NB4 (cell line): ENCODE results near the gene GPR39.

ENCODE experiments used
- DNase-seq: peaks from one replicate; pipeline ENCODE4 v3.0.0; 2010; ENCODE audit warnings: low read depth
- H3K4me3 ChIP-seq: one replicate; pipeline ENCODE4 v1.5.1; 2011; ENCODE audit warnings: mild to moderate bottlenecking, low read depth, low read length, moderate library complexity
- CTCF ChIP-seq: IDR thresholded peaks from one replicate; pipeline ENCODE4 v1.5.1; 2012; ENCODE audit warnings: low read depth, low read length
- MAX ChIP-seq: IDR thresholded peaks from 2 replicates; pipeline ENCODE4 v1.6.1; 2011; ENCODE audit warnings: low read depth, low read length
- MYC ChIP-seq: IDR thresholded peaks from 2 replicates; pipeline ENCODE4 v1.6.1; 2011; ENCODE audit warnings: low read depth, low read length
- POLR2A ChIP-seq: IDR thresholded peaks from 2 replicates; pipeline ENCODE4 v1.6.1; 2011; ENCODE audit warnings: mild to moderate bottlenecking; ENCODE audit not compliant: insufficient read length; ENCODE audit errors: extremely low read depth

Gene GPR39

GRCh38 chr2:132416723-132417395 is at the start of gene GPR39:
GPR39 (plus strand) TSS chr2:132416805.
- no peak within 1 kb of the TSS for H3K4me3 ChIP-seq
- DNase-seq, result no peak
- TF ChIP-seq MAX, result no peak

- no peak overlapping the region for H3K4me3 ChIP-seq
- TF ChIP-seq MYC, result no peak
- no peak for TF ChIP-seq POLR2A
- TF ChIP-seq MAX, result no peak
- TF ChIP-seq CTCF, result no peak
Measured at GRCh38 chr2:132368191-132368590, 48.4 kb upstream of the GPR39 start.

GRCh38 chr2:132372276-132372675 is 44.3 kb upstream of the GPR39 start:
- peak; percentile 52 for DNase-seq
- no peak overlapping the region for H3K4me3 ChIP-seq
- TF ChIP-seq MAX, result no peak
- TF ChIP-seq POLR2A, result no peak
- no peak for TF ChIP-seq MYC
- TF ChIP-seq CTCF, result peak; percentile 7

More at GRCh38 chr2:132368191-132368590, 48.4 kb upstream of the GPR39 start:
- DNase-seq, result no peak

DNA sequence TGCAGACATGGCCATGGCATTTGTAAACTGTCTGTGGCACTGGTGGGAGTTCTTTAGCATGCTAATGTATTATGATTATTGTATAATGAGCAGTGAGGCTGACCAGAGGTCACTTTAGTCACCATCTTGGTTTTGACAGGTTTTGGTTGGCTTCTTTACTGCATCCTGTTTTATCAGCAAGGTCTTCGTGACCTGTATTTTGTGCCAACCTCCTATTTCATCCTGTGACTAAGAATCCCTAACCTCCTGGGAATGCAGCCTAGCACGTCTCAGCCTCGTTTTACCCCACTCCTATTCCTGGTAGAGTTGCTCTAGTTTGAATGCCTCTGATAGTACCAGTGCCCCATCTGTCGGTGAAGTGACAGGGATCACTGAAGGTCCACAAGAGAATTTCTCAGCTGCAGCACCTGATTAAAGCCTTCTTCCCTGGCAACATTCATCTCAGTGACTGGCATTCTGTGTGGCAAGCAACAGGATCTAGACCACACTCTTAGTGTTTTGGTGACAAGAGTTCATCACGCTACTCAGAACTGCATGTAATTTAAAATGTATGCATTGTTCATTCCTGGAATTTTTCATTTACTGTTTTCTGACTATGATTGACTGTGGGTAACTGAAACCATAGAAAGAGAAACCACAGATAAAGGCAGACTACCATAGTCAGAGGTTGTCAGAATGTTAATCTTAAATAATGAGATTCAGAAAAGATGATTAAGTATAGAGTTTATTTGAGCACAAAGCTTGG is 43.0 kb upstream of the GPR39 start:
- H3K4me3 ChIP-seq, result no peak overlapping the region
- no peak for DNase-seq
- TF ChIP-seq CTCF (no peak), MAX (no peak), POLR2A (no peak), MYC (no peak)

GRCh38 chr2:132374151-132374550 is 42.5 kb upstream of the GPR39 start:
- no peak for DNase-seq
- H3K4me3 ChIP-seq, result no peak overlapping the region
- no peak for TF ChIP-seq MYC
- TF ChIP-seq MAX, result no peak
- TF ChIP-seq CTCF, result no peak
- TF ChIP-seq POLR2A, result no peak

DNA sequence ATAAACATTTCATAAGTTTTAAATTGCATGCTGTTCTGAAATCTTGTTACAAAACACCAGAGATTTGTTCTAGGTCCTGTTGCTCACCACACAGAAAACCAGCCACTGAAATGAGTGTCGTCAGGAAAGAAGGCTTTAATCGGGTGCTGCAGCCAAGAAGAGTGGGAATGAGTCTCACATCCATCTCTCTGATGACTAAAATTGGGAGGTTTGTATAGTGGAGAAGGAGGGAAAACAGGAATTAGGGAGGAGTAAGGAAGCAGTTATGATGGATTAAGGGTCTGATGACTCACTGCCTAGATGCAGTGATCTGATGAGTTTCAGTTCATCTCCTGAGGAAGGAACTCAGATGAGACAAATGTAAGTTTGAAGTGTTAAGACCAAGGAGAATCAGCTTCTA is 42.1 kb upstream of the GPR39 start:
- DNase-seq, result no peak
- TF ChIP-seq CTCF, result no peak
- no peak for TF ChIP-seq POLR2A
- TF ChIP-seq MAX, result no peak
- no peak overlapping the region for H3K4me3 ChIP-seq
